ENCODE data around the gene TBX3.

TBX3 gene

DNA sequence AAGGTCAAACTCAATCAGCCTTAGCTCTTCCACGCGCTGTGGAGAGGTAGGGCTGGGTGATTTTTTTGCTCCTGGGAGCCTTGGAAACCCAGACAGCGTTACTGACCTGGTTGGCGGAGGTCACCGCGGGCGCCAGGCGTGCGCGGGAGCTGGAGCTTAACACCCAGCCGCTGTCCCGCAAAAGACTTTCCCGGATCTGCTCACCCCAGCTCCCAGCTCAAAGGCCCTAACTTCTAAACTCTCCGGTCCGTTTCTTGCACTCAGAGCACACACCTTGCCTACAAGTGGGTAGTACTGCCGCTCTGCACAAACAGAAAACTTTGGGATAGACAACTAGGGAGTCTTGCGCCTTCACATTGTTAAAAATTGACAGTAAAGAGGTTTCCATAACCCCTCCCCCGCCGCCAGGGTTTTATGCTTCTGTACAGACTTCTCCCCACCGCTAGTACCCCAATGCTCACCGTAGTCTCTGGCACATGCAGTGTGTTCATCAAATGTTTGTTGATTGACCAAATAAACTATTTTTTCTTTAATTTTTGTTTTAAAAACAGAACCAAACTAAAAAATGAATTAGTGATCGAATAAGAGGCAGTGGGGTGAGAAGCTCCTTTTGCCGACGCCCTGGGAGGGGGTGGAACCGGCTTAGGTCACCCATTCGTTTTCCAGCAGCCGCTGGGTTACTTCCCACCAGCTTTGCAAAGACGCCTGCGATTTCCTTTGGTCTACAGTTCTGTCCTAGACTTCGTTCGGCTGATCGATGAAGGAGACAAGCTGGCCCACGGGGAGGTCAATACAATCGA lies 12.7 kb upstream of the TBX3 start:
- no peak for DNase-seq (ENCODE audit: low spot score)

DNA sequence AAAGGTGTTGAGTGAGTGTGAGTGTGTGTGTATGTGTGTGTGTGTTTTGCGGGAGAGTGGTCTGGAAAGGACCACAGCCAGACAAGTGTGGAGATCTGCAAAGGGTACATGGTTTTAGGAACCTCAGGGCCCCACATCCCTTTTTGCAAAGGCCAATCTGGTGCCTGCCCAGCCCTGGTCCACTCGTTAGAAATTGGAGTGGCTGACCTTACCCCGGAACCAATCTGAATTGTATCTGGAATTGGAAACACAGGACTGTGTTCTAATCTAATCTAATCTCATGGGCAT lies 11.3 kb upstream of the TBX3 start:
- no peak for DNase-seq (ENCODE audit: low spot score)

DNA sequence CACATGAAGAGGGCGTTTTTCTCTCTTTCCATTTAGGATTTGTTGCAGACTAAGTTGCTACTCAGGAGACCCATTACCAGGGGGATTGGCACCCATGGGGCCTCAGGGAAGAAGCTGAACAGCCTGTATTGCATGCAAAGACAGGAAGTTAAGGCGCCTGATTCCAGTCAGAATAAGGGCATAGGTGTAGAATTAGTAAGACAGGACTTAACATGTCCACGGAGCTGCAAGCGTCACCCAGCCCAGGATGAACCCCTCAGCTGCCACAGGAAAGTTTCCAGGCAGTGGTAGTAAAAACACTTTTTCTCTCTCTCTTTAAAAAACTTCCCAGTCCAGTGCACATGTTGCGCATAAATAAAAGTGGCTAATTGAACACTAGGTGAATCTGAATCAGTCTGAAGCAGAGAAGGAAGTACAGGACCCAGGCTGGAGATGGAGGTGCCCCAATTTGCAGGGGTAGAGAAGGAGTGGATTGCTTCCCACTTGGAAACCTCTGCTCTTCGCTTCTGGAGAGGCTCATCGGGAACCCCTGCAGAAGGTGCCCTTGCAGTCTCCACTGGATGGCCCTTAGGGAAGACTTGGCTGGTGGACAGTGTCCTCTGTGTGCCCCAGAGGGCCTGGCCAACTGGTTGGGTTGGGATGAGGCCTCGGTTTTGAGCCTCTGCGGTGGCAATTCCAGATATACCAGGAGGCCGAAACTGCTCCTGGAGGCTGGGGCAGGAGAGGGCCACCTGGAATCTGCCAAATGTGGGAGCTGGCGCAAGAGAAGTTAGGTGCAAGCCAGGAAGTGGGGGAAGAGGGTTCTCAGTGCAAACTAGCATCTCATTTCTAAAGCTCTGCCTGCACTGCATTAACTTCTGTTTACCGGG lies 10.7 kb upstream of the TBX3 start:
- no peak for DNase-seq (ENCODE audit: low spot score)

DNA sequence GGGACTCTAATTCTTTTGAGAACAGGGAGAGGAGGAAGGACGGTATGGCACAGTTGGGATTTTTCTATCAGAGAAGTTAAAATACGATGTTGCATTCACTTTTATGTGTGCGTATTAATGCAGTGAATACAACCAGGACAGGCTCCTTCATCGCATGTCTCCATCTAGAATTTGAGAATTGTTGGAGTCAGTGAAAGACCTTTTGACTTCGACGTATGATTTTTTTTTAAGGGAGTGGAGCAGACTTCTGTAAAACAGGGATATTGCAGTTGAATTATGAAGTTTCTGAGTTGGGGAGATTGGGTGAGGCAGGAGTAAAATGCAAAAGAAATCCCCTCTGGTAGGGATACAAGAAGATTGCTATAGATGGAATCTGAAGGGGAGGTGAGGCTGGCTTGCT lies 9.6 kb upstream of the TBX3 start:
- no peak for DNase-seq (ENCODE audit: low spot score)

DNA sequence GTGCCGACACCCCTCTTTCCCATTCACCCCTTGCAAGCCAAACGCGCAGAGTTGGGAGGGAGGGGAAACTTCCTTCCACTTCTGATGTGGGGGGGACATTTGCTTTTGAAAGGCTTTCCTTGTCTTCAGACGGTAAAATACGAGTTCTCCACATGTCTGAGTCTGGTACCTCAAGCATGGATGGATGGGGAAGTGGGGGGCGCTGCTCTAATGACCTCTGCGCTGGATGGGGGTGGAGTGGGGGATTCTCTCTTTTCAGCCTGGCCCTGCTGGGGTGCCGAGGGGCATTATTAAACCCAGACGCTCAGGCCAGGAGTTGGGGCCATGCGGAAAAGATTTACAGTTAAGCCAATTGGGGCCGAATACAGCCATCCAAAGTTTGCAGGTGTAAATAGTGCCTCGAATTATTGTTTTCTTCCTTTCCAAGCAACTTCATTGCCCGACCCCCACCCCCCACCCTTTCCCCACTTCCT lies 9.1 kb upstream of the TBX3 start:
- DNase-seq (ENCODE audit: low spot score), result no peak

DNA sequence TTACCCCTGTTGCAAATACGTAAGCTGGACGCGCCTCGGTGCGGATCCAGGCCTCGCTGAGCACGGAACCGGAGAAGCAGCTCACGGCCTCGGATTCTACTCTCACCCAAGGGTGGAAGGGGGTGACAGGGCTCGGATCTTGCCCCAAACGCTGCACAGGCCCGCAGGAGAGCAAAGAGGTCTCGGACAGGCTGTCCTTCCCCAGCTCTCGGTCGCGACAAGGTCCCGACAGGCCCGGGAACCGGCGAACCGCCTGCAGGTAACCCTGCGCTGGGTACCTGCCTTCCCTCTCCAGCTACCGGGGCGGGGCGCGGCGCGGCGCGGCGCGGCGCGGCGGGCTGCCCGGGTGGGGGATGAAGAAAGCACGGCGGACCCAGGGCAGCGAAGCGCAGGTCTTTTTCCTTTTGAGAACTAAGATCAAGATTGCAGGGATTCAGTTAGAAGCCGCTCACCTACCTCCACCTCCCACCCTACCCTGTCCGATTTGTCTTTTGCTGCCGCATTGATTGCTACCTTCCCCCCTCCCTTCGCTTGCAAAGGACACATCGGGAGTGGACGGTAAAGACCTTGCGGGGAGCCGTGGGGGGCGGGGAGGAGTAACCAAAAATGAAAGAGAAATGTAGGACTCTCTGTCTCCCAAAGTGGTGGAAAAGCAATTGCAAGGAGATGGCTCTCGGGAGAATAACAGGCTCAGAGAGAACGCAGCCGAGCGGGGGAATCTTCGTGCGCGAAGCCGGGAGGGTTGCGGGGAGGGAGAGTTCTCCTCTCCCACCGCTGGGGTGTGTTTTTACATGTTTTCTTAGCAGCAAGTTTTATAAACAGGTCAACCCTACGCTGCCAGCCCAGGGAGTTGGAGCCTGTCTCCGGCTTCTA lies 8.4 kb upstream of the TBX3 start:
- DNase-seq (ENCODE audit: low spot score), result no peak

DNA sequence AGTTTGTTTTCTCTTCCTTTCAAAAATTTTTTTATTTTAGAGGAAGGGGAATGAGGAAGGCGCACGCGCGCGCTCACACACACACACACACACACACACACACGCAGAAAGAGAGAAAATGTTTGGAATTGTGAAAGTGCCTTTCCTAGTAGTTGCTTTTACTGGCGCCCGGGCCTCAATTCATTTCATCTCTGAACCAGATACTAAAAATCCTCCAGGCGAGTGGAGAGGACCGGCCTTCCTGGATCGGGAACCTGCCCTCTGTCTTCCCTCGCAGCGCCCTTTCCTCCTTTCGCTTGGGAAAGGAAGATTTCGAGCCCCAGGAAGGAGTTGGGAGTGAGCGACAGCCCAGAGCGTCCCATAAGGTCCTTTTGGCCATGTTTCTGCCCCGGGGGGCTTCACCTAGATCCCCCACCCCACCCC lies 7.8 kb upstream of the TBX3 start:
- DNase-seq (ENCODE audit: low spot score), result no peak

DNA sequence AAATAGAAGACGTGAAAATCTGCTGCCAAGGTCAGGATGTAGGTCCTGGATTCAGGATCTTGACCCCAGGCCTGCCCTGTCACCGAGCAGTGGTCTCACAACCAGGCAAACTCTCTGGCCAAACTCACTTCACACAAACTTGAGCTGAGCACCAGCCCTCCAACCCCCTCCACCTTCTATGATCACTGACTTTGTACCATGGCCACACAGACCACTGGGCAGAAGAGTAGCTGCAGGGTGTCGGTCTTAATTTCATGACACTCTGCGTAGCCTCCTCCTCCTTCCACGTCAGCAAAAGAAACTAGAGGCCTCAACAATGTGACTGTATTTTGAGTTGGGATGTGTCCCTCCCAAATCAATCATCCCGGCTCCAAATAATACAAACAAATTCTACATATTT lies 7.2 kb upstream of the TBX3 start:
- no peak for DNase-seq (ENCODE audit: low spot score)

DNA sequence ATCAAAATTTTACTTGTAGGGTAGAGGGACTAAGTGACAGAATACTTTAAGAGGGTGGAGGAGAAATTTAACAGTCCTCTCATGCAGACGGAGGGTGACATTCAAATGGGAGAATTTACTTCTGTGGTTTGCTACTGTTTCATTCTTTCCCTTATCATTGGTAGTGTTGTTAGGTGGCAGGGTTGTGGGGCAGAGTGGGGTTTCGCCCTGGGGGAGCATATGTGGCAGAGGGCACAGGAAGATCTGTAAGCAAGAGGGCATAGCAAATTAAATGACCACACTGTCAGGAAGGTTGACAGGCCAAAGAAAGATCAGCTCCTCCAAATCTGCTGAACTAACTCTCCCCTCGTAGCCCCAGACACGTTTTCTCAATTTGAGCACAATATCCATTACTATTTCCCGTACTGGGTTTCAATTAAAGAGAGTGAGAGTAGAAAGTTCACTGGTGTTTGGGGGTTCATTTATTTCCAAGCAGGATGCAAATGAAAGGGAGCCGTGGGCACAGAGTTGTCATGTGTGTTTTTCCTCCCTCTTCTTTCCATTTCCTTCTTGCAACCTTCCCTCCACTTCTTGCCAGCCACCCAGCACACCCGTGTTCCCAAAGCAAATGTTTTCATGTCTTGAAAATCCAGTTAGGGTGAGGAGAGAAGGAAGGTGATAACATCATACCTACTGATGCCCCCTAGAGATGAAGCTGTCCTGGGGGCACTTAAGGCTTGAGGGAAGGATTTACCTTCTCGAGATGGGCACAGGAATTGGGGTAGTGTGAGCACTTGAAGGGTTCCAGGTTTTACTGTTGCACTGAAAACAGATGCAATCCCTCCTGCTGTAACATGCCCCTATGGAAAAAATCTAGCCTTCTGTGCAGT lies 6.5 kb upstream of the TBX3 start:
- no peak for DNase-seq (ENCODE audit: low spot score)

DNA sequence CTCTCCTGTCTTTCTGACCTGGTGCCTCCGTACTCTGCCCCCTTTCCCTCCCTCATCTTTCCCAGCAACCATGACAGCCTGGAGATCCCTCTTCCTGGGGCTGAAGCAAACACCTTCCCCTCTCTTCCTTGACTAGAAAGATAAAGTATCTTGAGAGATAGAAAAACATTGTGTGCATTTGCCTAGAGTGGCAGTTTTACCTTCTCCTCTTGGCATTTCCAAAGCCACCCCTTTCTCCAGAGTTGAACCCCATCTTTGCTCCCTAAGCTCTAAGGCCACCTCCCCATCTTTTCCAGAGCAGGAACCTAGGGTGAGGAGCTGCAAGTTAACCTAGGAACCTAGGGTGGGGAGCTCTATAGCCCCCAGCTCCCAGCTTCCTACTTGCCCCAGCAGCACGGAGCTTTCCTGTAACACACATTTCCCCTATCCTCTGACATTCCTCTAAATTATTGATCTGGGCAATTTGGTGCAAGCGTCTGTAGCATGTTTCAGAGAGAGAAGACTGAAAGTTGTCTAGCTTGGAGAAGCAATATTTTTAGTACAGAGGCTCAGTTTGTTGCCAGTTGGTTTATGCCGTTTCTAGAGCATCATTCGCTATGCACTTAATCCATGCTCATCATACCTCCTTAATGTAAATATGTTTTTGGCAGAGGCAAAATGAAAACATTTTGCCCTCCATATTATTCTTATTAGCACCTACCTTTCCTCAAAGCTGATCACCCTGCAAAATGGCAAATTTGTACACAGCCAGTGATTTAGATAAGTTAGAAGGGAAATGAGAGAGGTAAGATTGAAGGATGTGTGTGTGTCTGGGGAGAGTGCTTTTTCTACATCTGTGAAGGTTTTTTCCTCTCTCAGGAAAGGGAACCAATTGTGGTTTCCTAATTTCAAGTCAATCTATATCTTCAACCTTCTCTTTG lies 5.4 kb upstream of the TBX3 start:
- no peak for DNase-seq (ENCODE audit: low spot score)

DNA sequence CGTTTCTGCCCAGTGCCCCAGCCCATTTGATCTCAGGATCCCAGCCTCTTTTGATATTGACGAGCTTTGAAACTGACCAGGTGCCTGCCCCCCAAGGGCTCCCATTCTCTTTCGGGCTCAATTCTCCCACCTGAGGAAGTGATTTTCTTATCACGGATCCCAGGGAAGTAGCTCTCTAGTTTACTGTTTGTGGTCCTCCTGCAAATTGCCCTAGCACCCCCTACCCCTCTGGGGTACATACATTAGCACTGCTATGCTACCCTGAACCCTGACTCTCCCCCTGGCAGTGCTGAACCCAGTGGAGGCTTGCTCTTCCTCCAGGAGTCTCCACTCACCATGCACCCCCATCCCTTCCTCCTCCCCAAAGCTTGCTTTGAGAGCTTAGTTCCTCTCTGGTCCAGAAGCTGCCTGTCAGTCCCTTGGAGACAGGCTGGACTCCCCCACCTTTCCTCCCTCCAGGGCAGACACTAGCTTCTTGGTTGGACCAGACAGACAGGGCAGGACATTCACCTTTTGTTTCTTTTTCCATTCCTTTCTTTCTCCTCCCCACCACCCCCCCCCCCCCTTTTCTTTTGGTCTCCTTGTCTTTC lies 4.4 kb upstream of the TBX3 start:
- DNase-seq (ENCODE audit: low spot score), result no peak

DNA sequence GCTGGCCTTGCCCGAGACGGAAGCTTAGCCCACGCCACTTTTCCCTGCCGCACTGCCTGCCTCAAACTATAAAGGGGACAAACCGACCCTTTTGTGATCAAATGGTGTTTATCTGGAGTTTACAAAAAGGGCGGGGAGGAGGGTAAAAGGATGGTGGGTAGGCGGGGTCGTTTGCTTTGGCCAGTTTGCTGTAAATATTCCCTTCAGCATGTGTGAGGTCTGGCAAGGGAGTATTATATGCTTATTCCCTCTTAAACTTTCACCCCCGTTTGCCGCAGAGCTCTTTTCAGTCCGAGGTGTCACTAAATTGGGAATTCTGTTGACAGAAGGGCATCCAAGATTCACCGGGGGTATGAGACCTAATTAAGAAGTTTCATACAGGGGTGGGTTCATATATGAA lies 3.8 kb upstream of the TBX3 start:
- DNase-seq (ENCODE audit: low spot score), result no peak

DNA sequence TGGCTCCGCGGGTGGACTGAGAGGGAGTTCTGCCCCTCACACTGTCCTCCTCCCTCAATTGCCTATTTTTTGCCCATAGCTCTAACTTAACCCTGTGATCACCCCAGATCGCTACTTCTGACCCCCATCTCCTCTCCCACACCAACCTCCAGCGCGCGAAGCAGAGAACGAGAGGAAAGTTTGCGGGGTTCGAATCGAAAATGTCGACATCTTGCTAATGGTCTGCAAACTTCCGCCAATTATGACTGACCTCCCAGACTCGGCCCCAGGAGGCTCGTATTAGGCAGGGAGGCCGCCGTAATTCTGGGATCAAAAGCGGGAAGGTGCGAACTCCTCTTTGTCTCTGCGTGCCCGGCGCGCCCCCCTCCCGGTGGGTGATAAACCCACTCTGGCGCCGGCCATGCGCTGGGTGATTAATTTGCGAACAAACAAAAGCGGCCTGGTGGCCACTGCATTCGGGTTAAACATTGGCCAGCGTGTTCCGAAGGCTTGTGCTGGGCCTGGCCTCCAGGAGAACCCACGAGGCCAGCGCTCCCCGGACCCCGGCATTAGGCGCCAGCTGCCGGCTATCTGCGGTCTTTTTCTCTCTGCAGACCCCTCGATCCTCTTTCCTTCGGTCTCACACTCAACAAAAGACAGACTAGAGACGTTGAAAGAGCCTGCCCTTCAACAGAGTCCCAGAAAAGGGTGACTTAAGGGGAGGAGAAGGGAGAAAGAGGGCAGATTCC lies 3.0 kb upstream of the TBX3 start:
- no peak for DNase-seq (ENCODE audit: low spot score)

DNA sequence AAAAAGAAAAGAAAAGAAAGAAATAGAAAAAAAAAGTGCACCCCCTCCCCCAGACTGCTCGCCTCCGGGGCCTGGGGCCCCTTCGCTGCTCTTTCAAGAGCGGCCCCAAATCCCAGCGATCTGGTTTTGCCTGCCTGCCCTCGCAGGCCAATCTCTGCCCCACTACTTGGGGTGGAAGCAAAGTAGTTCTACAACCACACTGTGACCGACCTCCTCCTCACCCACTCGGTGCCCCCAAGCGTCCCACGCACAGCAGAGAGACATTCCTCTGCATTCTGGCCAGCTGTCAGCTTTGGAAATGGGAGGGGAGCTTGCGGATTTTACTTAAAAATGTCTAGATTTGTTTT lies 2.4 kb upstream of the TBX3 start:
- DNase-seq (ENCODE audit: low spot score), result no peak

DNA sequence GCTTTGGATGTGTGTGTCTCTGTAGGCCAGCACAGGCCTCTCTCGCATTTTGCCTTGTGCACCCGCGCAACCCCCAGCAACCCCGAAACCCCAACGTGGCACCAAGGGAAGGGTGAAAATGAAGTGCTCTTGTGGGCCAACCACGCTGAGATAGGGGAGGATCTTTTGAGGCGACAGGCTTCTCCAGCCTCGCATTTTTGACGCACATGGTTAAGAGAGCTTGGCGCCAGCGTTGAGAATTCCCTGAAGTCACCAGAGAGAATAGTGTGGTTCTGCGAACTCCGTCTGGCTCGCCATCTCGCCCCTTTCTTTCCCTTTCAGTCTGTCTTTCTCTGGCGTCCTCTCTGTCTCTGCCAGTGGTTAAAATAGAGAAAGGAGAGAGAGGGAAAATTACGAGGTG lies 1.9 kb upstream of the TBX3 start:
- DNase-seq (ENCODE audit: low spot score), result no peak

DNA sequence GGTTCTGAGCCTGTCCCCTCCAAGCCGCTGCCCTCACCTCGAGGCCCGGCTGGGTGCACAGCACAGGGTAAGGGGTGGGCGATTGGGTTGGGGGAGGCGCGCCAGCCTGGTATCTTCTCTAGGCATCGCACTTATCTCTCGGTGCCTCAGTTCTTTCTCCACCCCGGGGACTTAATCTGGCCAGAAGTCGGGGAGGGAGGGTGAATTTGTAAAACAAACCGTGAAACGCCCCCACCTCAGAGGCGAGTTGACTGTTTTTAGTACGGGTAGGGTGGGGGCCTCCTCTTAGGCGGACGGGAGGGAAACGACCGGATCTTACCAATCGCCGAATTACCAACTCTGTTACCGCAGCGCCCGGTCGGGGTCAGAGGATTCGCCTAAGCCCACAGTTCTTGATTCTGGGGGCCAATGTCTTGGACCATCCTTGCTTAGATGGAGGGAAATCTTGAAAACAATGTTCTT lies 1.4 kb upstream of the TBX3 start:
- DNase-seq (ENCODE audit: low spot score), result no peak

DNA sequence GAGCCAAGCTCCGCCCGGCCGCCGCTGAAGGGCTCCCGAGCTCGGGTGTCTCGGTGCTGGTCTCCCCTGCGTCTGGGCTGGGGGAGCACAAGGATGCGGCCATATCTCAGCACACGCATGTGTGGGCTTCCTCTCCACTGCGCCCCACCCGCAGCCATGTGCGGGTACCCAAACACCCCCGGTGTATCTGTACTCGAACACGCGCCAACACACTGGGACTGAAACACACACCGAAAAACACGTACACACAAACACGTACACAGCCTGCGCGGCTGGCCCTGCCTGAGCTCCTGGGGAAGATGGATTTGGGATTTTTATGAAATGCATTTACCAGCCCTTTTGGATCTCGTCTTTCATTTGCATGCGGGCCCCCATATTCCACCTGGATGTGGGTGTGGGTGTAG lies 897 bp upstream of the TBX3 start:
- DNase-seq (ENCODE audit: low spot score), result no peak

DNA sequence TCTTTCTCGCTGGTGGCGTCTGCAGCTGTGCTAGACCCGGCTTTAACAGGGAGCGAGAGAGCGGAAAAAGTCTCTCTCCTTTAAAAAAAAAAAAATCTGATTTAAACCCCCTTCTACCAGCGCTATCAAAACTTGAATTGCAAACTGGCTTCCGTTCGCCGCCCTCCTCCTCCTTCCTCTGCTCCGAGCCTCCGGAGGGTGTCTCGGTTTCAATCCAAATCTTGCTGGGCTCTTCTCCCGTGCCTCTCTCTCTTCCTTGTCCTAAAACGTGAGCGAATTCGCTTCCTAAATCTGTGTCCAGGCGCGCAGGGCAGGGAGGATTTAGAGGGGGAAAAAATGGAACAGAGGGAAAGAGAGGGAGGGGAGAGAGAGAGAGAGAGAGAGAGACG lies 272 bp downstream of the TBX3 start:
- DNase-seq (ENCODE audit: low spot score), result no peak

All from hematopoietic multipotent progenitor cell treated with erythropoietin and hydrocortisone succinate and interleukin-3 and kit ligand, for 15 days (in vitro differentiated cells).